GM21528 (cell line): ENCODE measurements around the gene TMEM198.
A peak's percentile ranks its signal among the peaks of the same experiment; 100 is the strongest.

Source experiments
- ATAC-seq: cut with Tn5 transposase; IDR thresholded peaks from one replicate; pipeline ENCODE4 v1.9.1; 2021; ENCODE audit warnings: mild to moderate bottlenecking, moderate library complexity; ENCODE audit not compliant: unreplicated experiment, low FRiP score

TMEM198 gene

DNA sequence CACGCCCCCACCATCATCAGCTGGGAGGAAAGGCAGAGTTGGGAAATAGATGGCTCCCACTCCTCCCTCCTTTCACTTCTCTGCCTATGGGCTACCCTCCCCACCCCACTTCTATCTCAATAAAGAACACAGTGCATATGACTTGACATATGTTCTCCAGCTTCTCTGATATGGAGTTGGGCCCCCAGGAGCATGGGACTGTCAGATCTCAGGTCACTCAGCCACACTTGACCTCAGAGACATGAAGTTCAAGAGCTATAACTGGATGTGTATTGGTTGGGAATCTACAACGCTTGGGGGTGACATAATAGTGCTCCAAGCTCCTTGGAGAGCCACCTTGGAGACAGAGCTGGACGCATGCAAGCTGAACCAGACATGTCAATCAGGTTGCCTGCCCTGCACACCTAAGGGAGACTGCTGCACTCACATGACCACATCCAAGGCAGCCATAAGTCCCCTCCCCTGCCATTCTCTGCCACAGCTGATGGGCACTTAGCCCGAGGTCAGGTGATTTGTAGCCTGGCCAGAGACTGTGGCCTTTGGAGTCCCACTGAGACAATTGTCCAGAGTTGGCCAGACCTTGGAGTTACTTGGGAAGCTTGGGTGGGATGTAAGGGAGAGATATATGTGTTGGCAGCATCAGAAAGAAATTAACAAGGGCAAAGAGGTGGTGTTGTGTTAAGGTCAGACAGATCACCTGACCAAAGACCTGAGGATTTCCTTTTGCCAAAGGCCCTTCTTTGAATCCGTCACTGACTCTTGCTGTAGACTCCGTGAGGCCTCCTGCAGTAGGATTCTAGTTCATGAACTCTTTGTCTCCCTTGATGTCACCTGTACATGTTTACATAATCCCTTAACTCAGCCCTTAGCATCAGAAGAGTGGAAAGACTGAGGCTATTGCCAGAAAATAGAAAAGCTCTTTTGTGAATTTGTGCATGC is 32.0 kb downstream of the TMEM198 start:
- no peak for ATAC-seq

DNA sequence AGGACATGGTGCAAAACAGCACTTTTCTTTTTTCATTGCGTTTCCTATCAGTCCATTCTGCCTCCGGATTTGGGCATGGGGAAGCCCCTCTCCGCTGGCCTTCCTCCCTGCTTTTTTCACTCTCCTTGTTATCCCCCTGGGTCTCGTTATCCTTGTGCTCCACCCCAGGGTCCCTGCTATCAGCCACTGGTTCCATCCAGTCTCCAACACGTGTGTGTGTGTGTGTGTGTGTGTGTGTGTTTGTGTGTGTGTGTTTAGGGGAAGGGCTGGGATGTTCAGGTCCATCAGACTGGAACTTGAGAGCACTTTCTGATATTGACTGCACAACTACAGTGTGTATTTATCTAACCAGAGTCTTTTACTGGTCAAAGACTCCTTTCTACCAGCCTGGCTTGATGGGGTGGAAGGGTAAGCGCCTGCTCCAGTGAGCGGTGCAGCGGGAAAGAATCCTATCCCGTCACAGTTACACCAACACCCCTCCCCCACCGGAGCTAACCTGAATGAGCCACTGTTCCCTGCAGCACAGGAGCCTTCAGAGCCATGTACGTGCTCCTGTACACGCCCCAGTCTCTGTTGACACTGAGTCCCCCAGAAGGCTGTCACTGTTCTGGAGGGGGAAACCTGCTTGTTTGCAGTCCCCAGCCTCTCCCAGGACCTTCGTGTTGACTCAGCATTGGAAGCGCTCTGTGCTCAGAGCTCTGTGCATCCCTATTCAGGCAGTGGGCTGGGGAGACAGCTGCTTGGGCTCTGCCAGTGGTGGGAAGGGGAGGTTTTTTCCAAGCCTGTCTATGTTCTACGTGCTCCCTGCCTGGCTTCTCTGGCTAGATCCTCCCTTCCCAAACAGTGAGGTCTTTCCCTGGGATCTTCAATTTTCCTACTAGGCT is 32.9 kb downstream of the TMEM198 start:
- ATAC-seq = no peak

GRCh38 chr2:219578811-219579613 is 35.2 kb downstream of the TMEM198 start:
- no peak for ATAC-seq

- ATAC-seq = no peak
Measured at GRCh38 chr2:219581346-219581745, 37.5 kb downstream of the TMEM198 start.

- no peak for ATAC-seq
Measured at GRCh38 chr2:219591091-219591490, 47.3 kb downstream of the TMEM198 start.

DNA sequence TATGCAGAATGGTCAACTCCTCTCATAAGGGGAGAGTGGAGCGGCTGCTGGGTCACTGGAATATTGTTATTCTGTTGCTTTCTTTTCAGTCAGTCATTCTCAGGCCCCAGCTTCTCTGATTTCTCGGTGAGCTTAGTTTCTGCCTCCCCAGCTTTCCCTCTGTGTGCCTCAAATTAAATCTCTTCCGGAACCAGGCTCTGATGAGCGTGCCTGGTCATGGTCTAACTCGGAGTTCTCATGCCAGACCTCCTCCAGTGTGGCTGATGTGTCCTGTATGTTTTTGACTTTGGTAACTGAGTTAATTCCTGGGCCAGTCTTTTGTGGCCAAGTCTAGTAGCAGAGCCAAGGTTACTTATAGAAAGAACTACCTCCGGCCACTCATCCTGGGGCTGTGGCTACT is 48.9 kb downstream of the TMEM198 start:
- ATAC-seq = no peak

DNA sequence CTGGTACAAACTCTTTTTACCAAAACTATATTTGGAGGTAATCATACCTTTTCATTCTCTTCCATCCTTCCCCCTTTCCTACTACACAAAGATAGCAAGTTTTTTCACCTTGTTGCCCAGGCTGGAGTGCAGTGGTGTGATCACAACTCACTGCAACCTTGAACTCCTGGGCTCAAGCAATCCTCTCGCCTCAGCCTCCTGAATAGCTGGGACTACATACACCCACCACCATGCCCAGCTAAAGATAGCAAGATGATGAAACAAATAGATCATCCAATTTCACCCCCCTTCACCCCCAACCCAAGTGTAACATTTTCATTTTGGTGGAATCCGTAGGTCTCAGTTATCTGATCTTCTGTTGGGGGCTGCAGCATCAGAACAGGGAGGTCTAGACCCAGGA is 49.3 kb downstream of the TMEM198 start:
- no peak for ATAC-seq

DNA sequence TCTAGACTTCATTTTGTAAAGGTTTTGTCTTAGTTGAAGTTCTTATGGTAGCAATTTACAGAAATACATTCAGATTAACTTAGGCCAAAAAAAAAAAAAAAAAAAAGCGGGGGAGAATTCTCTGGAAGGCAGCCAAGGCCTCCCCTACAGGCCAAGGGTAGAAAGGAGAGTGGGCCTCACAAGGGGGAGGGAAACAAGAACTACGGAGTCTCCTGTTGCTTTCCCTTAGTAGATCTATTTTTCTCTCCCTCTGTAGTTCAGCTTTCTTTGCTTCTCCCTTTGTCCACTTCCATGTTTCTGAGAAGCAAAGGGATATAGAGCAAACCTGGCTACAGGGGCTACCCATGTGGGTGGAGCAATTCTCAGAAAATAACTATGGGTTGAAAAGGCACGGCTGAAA is 51.4 kb downstream of the TMEM198 start:
- ATAC-seq = no peak

- peak; percentile 23 for ATAC-seq
Measured at GRCh38 chr2:219596954-219597551, 53.2 kb downstream of the TMEM198 start.

- peak; percentile 96 for ATAC-seq
Measured at GRCh38 chr2:219597552-219598307, 53.9 kb downstream of the TMEM198 start, which contains the start of gene STK11IP. Gene STK11IP (plus strand): TSS chr2:219597857. CDS start chr2:219598120, 263 bp downstream.

GRCh38 chr2:219598308-219599078 is 54.7 kb downstream of the TMEM198 start:
- no peak for ATAC-seq
